GM12873 (cell line): ENCODE measurements around the gene RBM28.

ENCODE experiments used
- TF ChIP-seq, protein P1 (sequence below): IDR thresholded peaks from 2 replicates; pipeline ENCODE4 v1.5.1; 2012; ENCODE audit warnings: low read depth, mild to moderate bottlenecking, moderate library complexity, low read length, control low read depth; ENCODE audit not compliant: insufficient read depth; ENCODE audit errors: missing control alignments

RBM28 gene

GRCh38 chr7:128353189-128353588 is 9.5 kb upstream of the RBM28 start:
- TF ChIP-seq, protein P1, sequence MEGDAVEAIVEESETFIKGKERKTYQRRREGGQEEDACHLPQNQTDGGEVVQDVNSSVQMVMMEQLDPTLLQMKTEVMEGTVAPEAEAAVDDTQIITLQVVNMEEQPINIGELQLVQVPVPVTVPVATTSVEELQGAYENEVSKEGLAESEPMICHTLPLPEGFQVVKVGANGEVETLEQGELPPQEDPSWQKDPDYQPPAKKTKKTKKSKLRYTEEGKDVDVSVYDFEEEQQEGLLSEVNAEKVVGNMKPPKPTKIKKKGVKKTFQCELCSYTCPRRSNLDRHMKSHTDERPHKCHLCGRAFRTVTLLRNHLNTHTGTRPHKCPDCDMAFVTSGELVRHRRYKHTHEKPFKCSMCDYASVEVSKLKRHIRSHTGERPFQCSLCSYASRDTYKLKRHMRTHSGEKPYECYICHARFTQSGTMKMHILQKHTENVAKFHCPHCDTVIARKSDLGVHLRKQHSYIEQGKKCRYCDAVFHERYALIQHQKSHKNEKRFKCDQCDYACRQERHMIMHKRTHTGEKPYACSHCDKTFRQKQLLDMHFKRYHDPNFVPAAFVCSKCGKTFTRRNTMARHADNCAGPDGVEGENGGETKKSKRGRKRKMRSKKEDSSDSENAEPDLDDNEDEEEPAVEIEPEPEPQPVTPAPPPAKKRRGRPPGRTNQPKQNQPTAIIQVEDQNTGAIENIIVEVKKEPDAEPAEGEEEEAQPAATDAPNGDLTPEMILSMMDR = no peak

GRCh38 chr7:128352636-128353035 is 8.9 kb upstream of the RBM28 start:
- TF ChIP-seq, protein P1 = no peak

DNA sequence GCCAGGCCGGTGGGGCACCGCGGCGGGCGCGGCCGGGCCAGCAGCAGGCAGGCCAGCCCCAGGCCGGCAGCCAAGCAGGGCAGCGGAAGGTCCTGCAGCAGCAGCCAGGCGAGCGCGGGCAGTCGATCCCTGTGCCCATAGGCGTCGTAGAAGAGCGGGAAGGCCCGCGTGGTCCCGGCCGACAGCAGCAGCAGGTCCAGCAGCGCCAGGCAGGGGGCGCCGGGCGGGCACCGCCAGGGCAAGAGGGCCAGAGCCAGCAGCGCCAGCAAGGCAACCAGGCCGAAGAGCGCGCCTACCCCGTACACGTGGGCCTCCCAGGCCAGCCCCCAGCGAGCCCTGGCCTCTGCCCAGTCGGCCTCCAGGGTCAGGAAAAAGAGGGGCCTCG is 8.4 kb upstream of the RBM28 start:
- TF ChIP-seq, protein P1 = peak; percentile 31

DNA sequence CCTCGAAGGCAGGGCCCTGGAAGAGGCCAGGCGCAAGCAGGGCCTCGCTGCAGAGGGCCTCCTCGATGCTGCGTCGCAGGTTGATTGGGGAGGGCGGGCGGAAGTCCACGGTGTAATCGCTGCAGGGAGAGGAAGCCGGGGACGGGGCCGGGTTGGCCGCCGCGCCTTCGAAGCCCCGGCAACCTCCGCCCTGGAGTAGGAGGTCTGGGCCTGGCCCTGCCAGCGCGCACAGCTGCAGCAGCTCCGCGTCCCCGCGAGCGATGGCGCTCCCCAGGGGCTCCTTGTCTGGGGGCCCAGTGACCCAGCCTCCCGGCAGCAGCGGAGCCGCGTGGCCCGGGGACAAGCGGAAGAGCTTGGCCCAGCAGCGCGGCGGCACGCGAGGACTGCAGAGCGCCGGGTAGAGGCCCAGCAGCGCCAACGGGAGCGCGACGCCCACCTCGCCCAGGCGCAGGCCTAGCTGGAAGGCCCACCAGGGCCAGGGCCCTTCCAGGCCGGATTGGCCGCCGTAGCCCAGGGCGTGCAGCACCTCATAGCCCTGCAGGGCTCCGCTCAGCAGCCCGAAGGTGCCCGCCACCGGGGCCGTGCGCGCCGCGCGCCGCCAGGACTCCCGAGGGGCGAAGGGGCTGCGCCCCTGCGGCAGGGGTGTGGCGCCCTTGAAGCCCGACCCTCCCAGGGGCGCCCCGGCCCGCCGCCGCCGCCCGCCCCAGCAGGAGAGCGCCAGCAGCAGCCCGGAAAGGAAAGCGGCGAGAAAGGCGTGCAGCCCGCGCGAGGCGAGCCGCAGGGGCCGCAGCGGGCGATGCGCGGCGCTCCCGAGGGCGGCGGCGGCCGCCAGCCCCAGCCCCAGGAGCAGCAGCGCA is 7.8 kb upstream of the RBM28 start:
- TF ChIP-seq, protein P1 = no peak

- TF ChIP-seq, protein P1 = no peak
These were observed 7.1 kb upstream of the RBM28 start for GRCh38 chr7:128350708-128351295.

GRCh38 chr7:128349466-128349825 is 5.7 kb upstream of the RBM28 start:
- TF ChIP-seq, protein P1 = no peak

GRCh38 chr7:128347647-128348097 is 4.0 kb upstream of the RBM28 start:
- TF ChIP-seq, protein P1 = peak; percentile 60
